ENCODE data around the gene LSM5.

Gene LSM5

GRCh38 chr7:32536016-32536415, 45.8 kb upstream of the LSM5 start:
- Histone ChIP-seq H3K27ac (ENCODE audit: low read length, poor library complexity, severe bottlenecking) (no peak overlapping the region), H2BK120ac (ENCODE audit: low read depth, low read length) (no peak overlapping the region), H4K8ac (ENCODE audit: low read length) (no peak overlapping the region), H3K14ac (ENCODE audit: low read length in 2 of 2) (no peak overlapping the region), H2BK15ac (ENCODE audit: low read depth, poor library complexity, severe bottlenecking) (no peak overlapping the region), H3K27me3 (ENCODE audit: control insufficient read depth in 1 of 2, insufficient read depth in 1 of 2, low read length in 2 of 2) (no peaks in the 10 kb centered on the region), H3K4me3 (ENCODE audit: insufficient read depth in 1 of 2, low read depth in 1 of 2, low read length in 2 of 2) (no peak overlapping the region), H3K18ac (ENCODE audit: low read depth in 1 of 2, low read length in 2 of 2) (no peak overlapping the region), H2AK5ac (ENCODE audit: low read length, severe bottlenecking) (no peak overlapping the region), H3K4ac (ENCODE audit: low read depth in 1 of 2, low read length in 2 of 2) (no peak overlapping the region), H3K9ac (ENCODE audit: low read length) (no peak overlapping the region), H3K4me2 (ENCODE audit: low read length, poor library complexity, severe bottlenecking) (no peak overlapping the region), H2AFZ (ENCODE audit: low read depth, low read length) (no peak overlapping the region), H3K79me1 (replicated peaks; ENCODE audit: low read length, poor library complexity, severe bottlenecking) (peaks cover 16% of the 10 kb centered on the region), H2BK5ac (ENCODE audit: low read depth, low read length, poor library complexity, severe bottlenecking) (no peak overlapping the region), H3K23ac (ENCODE audit: low read length in 2 of 2) (no peak overlapping the region), H2BK12ac (ENCODE audit: low read length in 2 of 2) (no peak overlapping the region), H3K4me1 (ENCODE audit: control insufficient read depth, insufficient read depth, low read depth, low read length) (peaks cover 12% of the 10 kb centered on the region), H3K9me3 (ENCODE audit: control insufficient read depth, low read length) (no peaks in the 10 kb centered on the region), H3K36me3 (ENCODE audit: control insufficient read depth in 1 of 2, insufficient read depth in 2 of 2, low read depth in 1 of 2, low read length in 2 of 2) (peaks cover 8 to 9% of the 10 kb centered on the region in 2 experiments), H4K91ac (ENCODE audit: low read length) (no peak overlapping the region)
- 96% methylated on average over 2 of the region's 2 CpGs for WGBS
- DNase-seq = no peak

DNA sequence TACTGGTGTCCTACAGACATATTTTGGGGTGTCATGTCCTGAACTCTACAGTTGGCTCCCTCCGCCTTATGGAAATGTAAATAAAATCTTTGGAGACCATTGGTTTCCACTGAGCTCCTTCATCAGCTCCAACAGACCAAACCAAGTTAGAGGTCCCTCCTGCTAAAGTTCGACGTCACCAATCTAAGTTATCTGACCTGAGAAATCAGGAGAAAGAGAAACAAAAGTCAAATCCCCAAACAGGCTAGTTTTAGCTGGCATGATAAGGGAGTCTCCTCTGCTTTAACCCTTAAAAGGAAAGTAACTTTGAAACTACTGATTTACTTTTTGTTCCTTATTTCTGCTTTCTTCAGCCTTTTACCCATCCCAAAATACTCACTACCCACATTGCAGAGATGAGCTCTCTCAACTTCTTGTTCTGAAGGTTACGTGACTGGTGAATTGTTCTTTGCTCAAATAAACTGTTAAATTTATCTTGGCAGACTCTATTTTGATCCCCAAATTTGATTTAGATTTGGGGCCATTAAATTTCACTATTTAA, 45.1 kb upstream of the LSM5 start:
- WGBS = 88% methylated on average over 4 of the region's 4 CpGs
- Histone ChIP-seq H4K8ac (ENCODE audit: low read length) (no peak overlapping the region), H3K36me3 (ENCODE audit: control insufficient read depth in 1 of 2, insufficient read depth in 2 of 2, low read depth in 1 of 2, low read length in 2 of 2) (peaks cover 8 to 9% of the 10 kb centered on the region in 2 experiments), H2BK120ac (ENCODE audit: low read depth, low read length) (no peak overlapping the region), H3K27ac (ENCODE audit: low read length, poor library complexity, severe bottlenecking) (no peak overlapping the region), H2BK15ac (ENCODE audit: low read depth, poor library complexity, severe bottlenecking) (no peak overlapping the region), H3K4ac (ENCODE audit: low read depth in 1 of 2, low read length in 2 of 2) (no peak overlapping the region), H3K4me2 (ENCODE audit: low read length, poor library complexity, severe bottlenecking) (no peak overlapping the region), H3K4me1 (ENCODE audit: control insufficient read depth, insufficient read depth, low read depth, low read length) (peaks cover 12% of the 10 kb centered on the region), H3K18ac (ENCODE audit: low read depth in 1 of 2, low read length in 2 of 2) (no peak overlapping the region), H3K9ac (ENCODE audit: low read length) (no peak overlapping the region), H3K79me1 (replicated peaks; ENCODE audit: low read length, poor library complexity, severe bottlenecking) (peaks cover 18% of the 10 kb centered on the region), H2BK12ac (ENCODE audit: low read length in 2 of 2) (no peak overlapping the region), H4K91ac (ENCODE audit: low read length) (no peak overlapping the region), H2AFZ (ENCODE audit: low read depth, low read length) (no peak overlapping the region), H2AK5ac (ENCODE audit: low read length, severe bottlenecking) (no peak overlapping the region), H3K4me3 (ENCODE audit: insufficient read depth in 1 of 2, low read depth in 1 of 2, low read length in 2 of 2) (no peak overlapping the region), H3K23ac (ENCODE audit: low read length in 2 of 2) (no peak overlapping the region), H2BK5ac (ENCODE audit: low read depth, low read length, poor library complexity, severe bottlenecking) (no peak overlapping the region), H3K27me3 (ENCODE audit: control insufficient read depth in 1 of 2, insufficient read depth in 1 of 2, low read length in 2 of 2) (no peaks in the 10 kb centered on the region), H3K9me3 (ENCODE audit: control insufficient read depth, low read length) (no peaks in the 10 kb centered on the region), H3K14ac (ENCODE audit: low read length in 2 of 2) (no peak overlapping the region)
- DNase-seq = no peak

- Histone ChIP-seq H2BK5ac (ENCODE audit: low read depth, low read length, poor library complexity, severe bottlenecking) (no peak overlapping the region), H2AFZ (ENCODE audit: low read depth, low read length) (no peak overlapping the region), H2BK12ac (ENCODE audit: low read length in 2 of 2) (no peak overlapping the region), H3K79me1 (replicated peaks; ENCODE audit: low read length, poor library complexity, severe bottlenecking) (peaks cover 15% of the 10 kb centered on the region), H3K4ac (ENCODE audit: low read depth in 1 of 2, low read length in 2 of 2) (no peak overlapping the region), H3K9ac (ENCODE audit: low read length) (peak overlapping the region; percentile 50), H3K4me3 (ENCODE audit: insufficient read depth in 1 of 2, low read depth in 1 of 2, low read length in 2 of 2) (no peak overlapping the region), H3K27ac (ENCODE audit: low read length, poor library complexity, severe bottlenecking) (no peak overlapping the region), H3K23ac (ENCODE audit: low read length in 2 of 2) (no peak overlapping the region), H2AK5ac (ENCODE audit: low read length, severe bottlenecking) (no peak overlapping the region), H4K91ac (ENCODE audit: low read length) (no peak overlapping the region), H3K4me1 (ENCODE audit: control insufficient read depth, insufficient read depth, low read depth, low read length) (peaks cover 12% of the 10 kb centered on the region), H2BK15ac (ENCODE audit: low read depth, poor library complexity, severe bottlenecking) (no peak overlapping the region), H3K36me3 (ENCODE audit: control insufficient read depth in 1 of 2, insufficient read depth in 2 of 2, low read depth in 1 of 2, low read length in 2 of 2) (peaks cover 8 to 9% of the 10 kb centered on the region in 2 experiments), H3K4me2 (ENCODE audit: low read length, poor library complexity, severe bottlenecking) (no peak overlapping the region), H4K8ac (ENCODE audit: low read length) (no peak overlapping the region), H3K18ac (ENCODE audit: low read depth in 1 of 2, low read length in 2 of 2) (no peak overlapping the region), H3K9me3 (ENCODE audit: control insufficient read depth, low read length) (no peaks in the 10 kb centered on the region), H2BK120ac (ENCODE audit: low read depth, low read length) (no peak overlapping the region), H3K27me3 (ENCODE audit: control insufficient read depth in 1 of 2, insufficient read depth in 1 of 2, low read length in 2 of 2) (no peaks in the 10 kb centered on the region), H3K14ac (ENCODE audit: low read length in 2 of 2) (no peak overlapping the region)
- WGBS = 99% methylated on average over 6 of the region's 8 CpGs
- DNase-seq = no peak
Observed at GRCh38 chr7:32533276-32534029, 43.3 kb upstream of the LSM5 start.

- Histone ChIP-seq H2BK5ac (ENCODE audit: low read depth, low read length, poor library complexity, severe bottlenecking) (no peak overlapping the region), H3K18ac (ENCODE audit: low read depth in 1 of 2, low read length in 2 of 2) (no peak overlapping the region), H3K4me1 (ENCODE audit: control insufficient read depth, insufficient read depth, low read depth, low read length) (peaks cover 12% of the 10 kb centered on the region), H2BK120ac (ENCODE audit: low read depth, low read length) (no peak overlapping the region), H4K91ac (ENCODE audit: low read length) (no peak overlapping the region), H3K27me3 (ENCODE audit: control insufficient read depth in 1 of 2, insufficient read depth in 1 of 2, low read length in 2 of 2) (no peaks in the 10 kb centered on the region), H3K9me3 (ENCODE audit: control insufficient read depth, low read length) (no peaks in the 10 kb centered on the region), H3K23ac (ENCODE audit: low read length in 2 of 2) (no peak overlapping the region), H2BK12ac (ENCODE audit: low read length in 2 of 2) (no peak overlapping the region), H3K14ac (ENCODE audit: low read length in 2 of 2) (no peak overlapping the region), H3K4me2 (ENCODE audit: low read length, poor library complexity, severe bottlenecking) (no peak overlapping the region), H3K9ac (ENCODE audit: low read length) (no peak overlapping the region), H3K4ac (ENCODE audit: low read depth in 1 of 2, low read length in 2 of 2) (no peak overlapping the region), H2AFZ (ENCODE audit: low read depth, low read length) (no peak overlapping the region), H4K8ac (ENCODE audit: low read length) (no peak overlapping the region), H3K79me1 (replicated peaks; ENCODE audit: low read length, poor library complexity, severe bottlenecking) (peaks cover 18% of the 10 kb centered on the region), H2AK5ac (ENCODE audit: low read length, severe bottlenecking) (no peak overlapping the region), H3K27ac (ENCODE audit: low read length, poor library complexity, severe bottlenecking) (no peak overlapping the region), H3K36me3 (ENCODE audit: control insufficient read depth in 1 of 2, insufficient read depth in 2 of 2, low read depth in 1 of 2, low read length in 2 of 2) (peaks cover 8 to 9% of the 10 kb centered on the region in 2 experiments), H2BK15ac (ENCODE audit: low read depth, poor library complexity, severe bottlenecking) (no peak overlapping the region), H3K4me3 (ENCODE audit: insufficient read depth in 1 of 2, low read depth in 1 of 2, low read length in 2 of 2) (no peak overlapping the region)
- DNase-seq = no peak
- 98% methylated on average over 5 of the region's 5 CpGs for WGBS
Observed at GRCh38 chr7:32532716-32533115, 42.5 kb upstream of the LSM5 start.

Data from mesenchymal stem cell (in vitro differentiated cells and primary cell).